GM21423 (cell line): ENCODE results near the gene GBA2.

Source experiments
- ATAC-seq: cut with Tn5 transposase; IDR thresholded peaks from one replicate; pipeline ENCODE4 v1.9.1; 2021; ENCODE audit warnings: mild to moderate bottlenecking, moderate library complexity; ENCODE audit not compliant: unreplicated experiment

GBA2 gene

GRCh38 chr9:35766997-35767396 lies 18.0 kb upstream of the GBA2 start:
- no peak for ATAC-seq

DNA sequence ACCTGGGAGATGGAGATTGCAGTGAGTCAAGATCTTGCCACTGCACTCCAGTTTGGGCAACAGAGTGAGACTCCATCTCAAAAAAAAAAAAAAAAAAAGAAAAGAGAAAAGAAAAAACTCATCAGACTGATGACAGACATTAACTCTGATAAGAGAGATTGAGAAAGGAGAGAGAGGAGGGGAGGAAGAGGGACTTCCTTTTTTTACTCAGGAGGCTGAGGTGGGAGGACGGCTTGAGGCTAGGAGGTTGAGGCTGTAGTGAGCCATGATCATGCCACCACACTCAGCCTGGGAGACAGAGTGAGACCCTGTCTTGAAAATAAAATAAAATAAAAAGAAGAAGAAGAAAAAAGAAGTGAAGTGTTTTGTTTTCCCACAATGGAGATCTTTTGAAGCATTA lies 14.8 kb upstream of the GBA2 start:
- ATAC-seq, result no peak

GRCh38 chr9:35763181-35763580 lies 14.2 kb upstream of the GBA2 start:
- no peak for ATAC-seq

GRCh38 chr9:35760651-35761050 lies 11.6 kb upstream of the GBA2 start:
- ATAC-seq, result no peak

- ATAC-seq, result no peak
Measured at GRCh38 chr9:35759795-35760194, 10.8 kb upstream of the GBA2 start.

DNA sequence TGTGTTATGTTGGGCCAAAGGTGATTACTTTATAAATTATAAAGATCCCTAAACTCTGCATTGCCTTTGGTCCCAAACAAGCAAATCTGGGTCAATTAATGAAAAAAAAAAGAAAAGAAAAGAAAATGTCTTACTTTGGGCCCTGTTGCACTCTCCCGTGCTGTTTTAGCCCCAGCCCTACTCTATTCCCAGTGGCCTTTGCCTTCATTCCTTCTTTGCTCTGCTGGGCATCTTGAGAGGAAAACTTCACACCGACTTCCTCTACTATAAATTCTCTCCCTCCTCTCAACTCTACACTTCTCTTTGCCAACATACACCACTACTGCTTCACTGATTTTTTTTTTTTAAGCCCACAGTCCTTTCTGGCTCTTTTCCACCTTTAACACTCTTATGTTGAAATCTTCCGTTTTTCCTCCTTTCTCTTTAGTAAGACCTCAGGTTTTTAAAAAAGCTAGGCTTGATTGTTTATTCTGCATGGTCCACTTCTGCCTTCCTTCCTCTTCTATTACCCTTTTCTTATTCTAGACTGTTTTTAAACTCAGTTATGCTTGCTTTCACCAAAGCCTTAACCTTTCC lies 9.5 kb upstream of the GBA2 start:
- ATAC-seq, result no peak

GRCh38 chr9:35757892-35758275 lies 8.9 kb upstream of the GBA2 start:
- ATAC-seq, result no peak

DNA sequence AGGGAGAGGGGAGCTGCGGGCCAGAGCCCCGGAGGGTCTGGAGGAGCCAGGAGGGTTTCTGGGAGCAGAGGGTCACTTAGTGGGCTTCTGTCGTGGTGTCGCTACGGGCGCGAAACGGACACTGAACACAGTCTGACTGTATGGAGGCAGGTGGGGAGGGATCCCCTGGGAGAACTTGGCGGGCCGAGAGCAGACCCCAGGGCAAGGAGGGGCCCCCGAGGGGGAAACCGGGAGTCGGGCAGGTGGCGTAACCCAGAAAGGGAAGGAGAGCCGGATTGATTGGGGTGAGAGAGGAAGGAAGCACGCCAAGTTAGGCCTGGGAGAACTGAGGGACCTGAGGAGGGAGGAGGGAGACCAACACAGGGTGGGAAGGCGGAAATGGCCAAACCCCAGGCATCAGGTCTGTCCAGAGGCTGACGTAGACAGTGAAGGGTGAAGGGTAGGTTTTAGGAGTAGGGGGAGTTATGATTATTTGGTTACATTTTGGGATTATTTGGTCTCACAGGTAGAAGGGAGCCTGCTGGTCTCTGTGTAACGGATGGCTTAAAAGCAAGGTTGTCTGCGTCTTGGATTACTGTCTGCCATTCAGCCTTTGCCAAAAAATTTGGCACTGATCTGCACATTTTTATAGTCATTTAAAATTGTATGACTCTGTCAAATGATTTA lies 8.3 kb upstream of the GBA2 start:
- peak; percentile 39 for ATAC-seq

DNA sequence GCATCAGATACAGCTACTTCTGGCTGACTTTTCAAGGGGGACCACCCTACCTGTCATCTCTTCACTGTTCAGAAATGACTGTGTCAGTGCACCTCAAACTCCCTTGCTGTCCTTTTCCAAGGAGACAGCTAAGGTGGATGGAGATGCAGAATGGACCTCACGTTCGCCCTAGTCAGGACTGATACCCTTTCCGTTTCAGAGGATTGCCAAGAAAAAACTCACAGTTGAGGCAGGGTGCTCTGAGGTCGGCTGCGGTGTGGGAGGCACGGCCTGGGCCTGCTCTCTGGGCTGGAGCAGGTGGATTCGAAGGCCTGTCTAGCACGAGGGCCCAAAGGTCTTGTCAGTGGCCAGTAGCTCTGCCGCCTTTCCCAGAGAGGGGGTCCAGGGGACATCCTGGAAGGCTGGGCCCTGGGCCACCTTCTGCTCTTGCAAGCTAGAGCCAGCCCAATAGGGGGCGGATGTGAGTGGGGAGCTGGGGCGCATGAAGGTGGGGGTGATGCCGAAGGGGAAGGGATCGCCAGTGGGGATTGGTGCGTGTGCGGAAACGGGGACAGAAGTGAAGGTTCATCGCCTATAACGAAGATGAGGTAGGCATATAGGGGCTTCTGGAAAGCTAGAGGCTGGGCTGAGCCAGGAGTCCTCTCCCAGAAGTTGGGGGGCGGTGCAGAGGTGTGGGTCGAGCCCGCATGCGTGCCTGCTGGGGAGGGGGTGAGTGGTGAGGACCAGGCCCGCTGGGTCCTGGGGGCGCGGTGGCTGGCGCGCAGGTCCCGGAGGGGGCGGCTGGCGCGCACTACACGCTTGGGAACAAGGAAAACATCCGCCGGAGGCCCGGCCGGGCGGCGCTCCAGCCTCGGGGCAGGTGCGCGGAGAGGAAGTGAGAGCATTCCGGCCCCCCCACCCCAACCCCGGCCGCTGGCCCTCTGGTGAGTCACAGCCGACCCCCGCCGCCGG lies 7.5 kb upstream of the GBA2 start:
- ATAC-seq, result peak; percentile 64

DNA sequence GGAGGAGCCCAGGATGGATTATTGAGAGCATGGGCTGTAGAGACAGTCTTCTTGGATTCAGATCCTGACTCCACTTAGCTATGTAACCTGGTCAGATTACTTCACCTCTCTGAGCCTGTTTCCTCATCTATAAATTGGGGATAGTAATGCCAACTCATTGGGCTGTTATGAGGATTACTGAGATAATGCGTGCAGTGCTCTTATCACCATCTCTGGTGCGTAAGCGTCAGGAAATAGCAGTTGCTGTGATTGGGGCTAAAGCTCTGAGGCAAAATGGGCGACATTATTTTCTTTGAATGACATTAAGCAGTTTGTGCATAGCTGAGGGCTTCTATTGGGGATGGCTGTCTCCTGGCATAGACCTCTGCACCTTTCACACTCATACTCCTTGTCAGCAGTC lies 6.0 kb upstream of the GBA2 start:
- ATAC-seq, result no peak

DNA sequence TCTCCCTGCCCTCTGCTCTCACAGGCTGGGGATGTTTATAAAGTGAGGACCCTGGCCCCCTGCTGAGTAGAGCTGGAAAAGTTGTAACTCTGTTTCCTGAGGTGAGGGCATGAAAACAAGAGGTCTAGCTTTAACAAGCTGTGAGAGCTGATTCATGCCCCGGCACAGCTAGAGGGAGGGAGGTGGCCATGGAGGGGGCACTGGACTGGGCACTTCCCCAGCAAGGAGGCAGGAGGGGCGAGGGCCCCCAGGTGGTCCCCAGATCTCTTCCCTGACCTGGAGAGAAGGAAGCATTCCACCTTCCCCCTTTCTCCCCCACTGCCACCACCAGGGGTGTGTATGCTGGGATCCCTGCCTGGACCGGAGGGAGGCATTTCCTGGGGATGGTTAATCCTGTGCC lies 5.2 kb upstream of the GBA2 start, which contains the start of gene MSMP:
TSS of gene MSMP (minus strand) at position 13 of the 400 bp plus-strand sequence. CDS start 147 bp downstream, outside the sequence.
- no peak for ATAC-seq

DNA sequence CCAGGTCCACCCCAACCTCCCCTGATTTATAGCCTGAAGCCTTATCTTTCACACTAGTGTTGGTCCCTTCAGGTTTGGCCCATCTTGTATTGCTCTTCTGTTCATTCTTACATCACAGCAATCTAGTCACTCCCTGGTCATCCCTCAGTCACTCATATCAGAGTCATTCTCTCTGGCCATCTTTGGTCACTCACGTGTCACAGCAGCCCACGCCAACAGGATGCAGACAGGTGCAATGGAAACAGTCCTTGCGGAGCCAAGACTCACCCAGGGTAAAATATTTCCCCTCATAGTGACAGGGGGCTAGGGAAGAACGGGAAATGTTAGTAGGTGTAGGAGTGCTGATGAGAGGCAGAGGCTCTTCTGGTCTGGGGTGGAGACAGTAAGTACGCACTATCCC lies 4.4 kb upstream of the GBA2 start:
- no peak for ATAC-seq

GRCh38 chr9:35750256-35750531 lies 1.2 kb upstream of the GBA2 start:
- no peak for ATAC-seq

DNA sequence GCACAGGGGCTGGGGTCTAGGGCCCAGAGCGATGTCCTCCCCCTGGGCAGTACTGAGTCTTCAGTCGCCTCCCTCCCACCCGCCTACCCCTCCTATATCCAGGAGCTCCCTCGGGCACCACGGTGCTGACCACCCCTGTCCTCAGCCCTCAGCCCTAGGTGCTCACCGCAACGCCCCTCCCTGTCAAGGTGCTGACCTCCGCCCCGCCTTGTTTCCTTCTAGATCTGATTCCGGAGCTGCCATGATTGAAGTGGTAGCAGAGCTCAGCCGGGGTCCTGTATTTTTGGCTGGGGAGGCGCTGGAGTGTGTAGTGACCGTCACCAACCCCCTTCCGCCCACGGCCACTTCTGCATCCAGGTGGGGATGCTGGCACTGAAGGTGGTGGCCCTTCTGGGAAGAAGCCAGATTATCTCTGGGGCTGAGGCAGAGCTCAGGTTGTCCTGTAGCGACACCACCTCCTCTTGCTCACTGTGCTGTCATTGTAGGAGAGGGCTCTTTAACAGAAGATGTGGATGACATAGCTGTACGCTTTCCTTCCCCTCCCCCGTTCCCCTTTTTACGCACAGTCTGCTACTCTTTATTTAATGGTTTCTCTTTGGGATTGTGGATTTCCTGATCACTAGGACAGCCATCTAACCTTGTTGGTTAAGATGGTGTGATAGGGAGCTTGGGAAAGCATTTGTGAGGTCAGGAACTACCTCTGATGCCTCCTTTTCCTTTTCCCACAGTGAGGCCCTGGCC lies 657 bp upstream of the GBA2 start:
- peak; percentile 27 for ATAC-seq

DNA sequence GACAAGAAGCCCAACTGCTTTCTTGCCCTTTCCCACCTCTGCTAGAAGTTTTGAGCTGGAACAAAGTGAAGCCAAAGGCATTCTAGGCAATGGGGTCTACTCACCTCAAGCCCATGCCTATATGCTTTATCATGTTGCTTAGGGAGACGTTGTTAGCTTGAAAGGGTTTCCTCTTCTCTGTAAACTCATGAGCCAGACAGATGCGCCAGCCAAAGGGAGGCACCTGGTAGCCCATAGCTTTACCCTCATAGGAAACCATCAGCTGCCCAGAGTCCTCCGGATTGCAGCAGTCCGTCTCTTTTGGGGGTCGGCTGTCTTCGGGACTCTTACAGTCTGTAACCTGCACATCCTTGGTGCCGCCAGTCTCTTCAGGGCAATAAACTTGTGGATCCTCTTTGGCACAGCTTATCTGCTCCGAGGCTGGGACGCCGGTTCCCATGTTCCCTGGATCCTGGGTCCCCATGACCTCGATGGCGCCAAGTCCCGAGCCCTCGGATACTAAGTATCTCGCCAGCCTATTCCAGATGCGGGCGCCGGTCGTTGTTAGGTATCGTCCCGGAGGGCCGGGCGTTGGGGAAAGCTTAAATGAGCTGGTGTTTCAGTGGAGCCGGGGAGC lies 678 bp downstream of the GBA2 start:
- ATAC-seq, result no peak

GRCh38 chr9:35746583-35746982 lies 2.4 kb downstream of the GBA2 start:
- no peak for ATAC-seq

GRCh38 chr9:35745569-35745968 lies 3.5 kb downstream of the GBA2 start:
- no peak for ATAC-seq

DNA sequence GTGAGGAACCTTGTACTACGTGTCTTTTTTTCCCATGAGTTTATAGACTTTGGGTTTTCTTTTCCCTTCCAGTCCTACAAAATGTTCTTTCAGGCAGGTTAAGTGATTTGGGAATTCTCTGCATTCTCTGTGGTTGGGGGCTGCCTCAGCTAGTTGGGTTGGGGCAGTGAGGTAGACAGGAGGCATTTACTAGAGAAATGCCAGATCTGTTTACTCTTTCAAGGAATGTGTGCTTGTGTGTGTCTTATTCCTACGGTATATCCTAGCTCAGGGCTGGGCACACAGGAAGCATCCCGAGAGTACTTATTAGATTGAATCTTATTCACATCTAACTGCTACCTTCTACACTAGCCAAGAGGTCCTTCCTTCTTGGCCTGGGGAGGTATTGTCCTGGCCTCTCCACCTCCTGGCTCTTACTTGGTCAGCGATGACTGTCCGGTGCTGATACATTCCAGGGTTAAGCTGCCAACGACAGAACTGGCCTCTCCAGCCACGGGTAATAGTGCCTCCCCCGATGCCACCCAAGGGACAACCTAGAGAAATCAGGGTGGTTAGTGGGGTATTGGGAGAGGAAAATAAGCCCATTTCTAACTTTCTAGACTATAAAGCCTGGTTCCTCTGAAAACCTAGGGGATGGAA lies 5.0 kb downstream of the GBA2 start:
- no peak for ATAC-seq

GRCh38 chr9:35743452-35743851 lies 5.6 kb downstream of the GBA2 start:
- no peak for ATAC-seq

DNA sequence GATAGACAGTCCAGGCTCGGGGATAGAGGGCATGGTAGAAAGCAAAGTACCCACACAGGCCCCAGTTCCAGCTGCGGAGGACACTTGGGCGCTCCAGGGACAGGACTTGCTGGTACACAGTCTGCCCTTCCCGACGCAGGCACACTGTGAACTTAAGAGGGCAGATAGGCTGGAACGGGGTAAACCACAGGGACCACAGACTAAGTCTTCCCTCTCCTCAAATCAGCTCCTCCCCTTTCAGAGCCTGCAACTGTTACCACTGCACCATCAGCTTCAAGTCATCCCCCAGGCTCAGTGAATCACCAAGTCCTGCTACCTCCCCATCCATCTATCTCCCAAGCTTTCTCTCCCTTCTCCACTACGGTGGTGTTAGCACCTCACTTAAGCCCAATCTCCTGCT lies 7.3 kb downstream of the GBA2 start:
- no peak for ATAC-seq
